Measurements from ENCODE around the gene CACNB3.

- TF ChIP-seq CTCF (IDR thresholded peaks at IDR 0.05), result no peak
- TF ChIP-seq EZH2 (IDR thresholded peaks at IDR 0.05; ENCODE audit: borderline replicate concordance, insufficient read depth, low read depth, low read length, poor library complexity, severe bottlenecking), result no peak
Observed at GRCh38 chr12:48803675-48804074, 14.6 kb upstream of the CACNB3 start.
